Measurements from ENCODE around the gene TRIM9. TPM values are rescaled to one million over a fixed set of nuclear protein-coding genes. Genes with fewer than 3 reads are reported as not detected.

TRIM9 gene
- total RNA-seq, 4 donors from 2014 or later: 0.26 to 3.0 (median 0.87) TPM

- ATAC-seq (no peak), DNase-seq (no peak)
- no peaks in the 10 kb centered on the region for H3K36me3 ChIP-seq
- intact Hi-C loops (cut with DNase I; ENCODE audit: low total_unique reads): loop anchor here (10.0 kb wide), 1 partner anchor 837 kb away; no protein-coding TSS in a partner anchor
- H3K27ac ChIP-seq: no peak overlapping the region
- peaks cover 4 to 7% of the 10 kb centered on the region in 2 donors for H3K4me1 ChIP-seq
- TF ChIP-seq CTCF (IDR thresholded peaks at IDR 0.05 in 4 of 5, conservative IDR thresholded peaks at IDR 0.05 in 1 of 5) (no peak), POLR2A (IDR thresholded peaks at IDR 0.05) (no peak)
- no peaks in the 10 kb centered on the region for H3K9me3 ChIP-seq
- in situ Hi-C loops (cut with MboI; ENCODE audit: low sequenced_read_pairs in 4 of 4): no loop called here
- H3K4me3 ChIP-seq: no peak overlapping the region
- peaks cover 0 to 8% (median 3%) of the 10 kb centered on the region in 3 donors for H3K27me3 ChIP-seq
These were observed 147.5 kb downstream of the TRIM9 start for GRCh38 chr14:50947446-50947845.

- peaks cover 0 to 8% (median 3%) of the 10 kb centered on the region in 3 donors for H3K27me3 ChIP-seq
- H3K4me1 ChIP-seq: peaks cover 4 to 7% of the 10 kb centered on the region in 2 donors
- in situ Hi-C loops (cut with MboI; ENCODE audit: low sequenced_read_pairs in 4 of 4): no loop called here
- no peak overlapping the region for H3K27ac ChIP-seq
- intact Hi-C loops (cut with DNase I; ENCODE audit: low total_unique reads): loop anchor here (10.0 kb wide), 1 partner anchor 838 kb away; no protein-coding TSS in a partner anchor
- H3K9me3 ChIP-seq: no peaks in the 10 kb centered on the region
- no peak overlapping the region for H3K4me3 ChIP-seq
- H3K36me3 ChIP-seq: no peaks in the 10 kb centered on the region
- ATAC-seq: no peak
- no peak for DNase-seq
- no peak for TF ChIP-seq POLR2A (IDR thresholded peaks at IDR 0.05)
- no peak for TF ChIP-seq CTCF (IDR thresholded peaks at IDR 0.05 in 4 of 5, conservative IDR thresholded peaks at IDR 0.05 in 1 of 5)
These were observed 148.5 kb downstream of the TRIM9 start for GRCh38 chr14:50946234-50946935.

- Histone ChIP-seq H3K9me3 (no peaks in the 10 kb centered on the region), H3K4me3 (peak overlapping the region; percentile 67 to 94 (median 80)), H3K36me3 (no peaks in the 10 kb centered on the region), H3K4me1 (peaks cover 4 to 7% of the 10 kb centered on the region in 2 donors), H3K27ac (peak overlapping the region; percentile 33 to 69 (median 59)), H3K27me3 (peaks cover 0 to 8% (median 3%) of the 10 kb centered on the region in 3 donors)
- peak in 1 of 2 donors; percentile 21 for DNase-seq
- peak; percentile 70 to 71 for ATAC-seq
- TF ChIP-seq POLR2A (IDR thresholded peaks at IDR 0.05) (peak in 1 of 2 donors; percentile 6), CTCF (IDR thresholded peaks at IDR 0.05 in 4 of 5, conservative IDR thresholded peaks at IDR 0.05 in 1 of 5) (no peak)
- intact Hi-C loops (cut with DNase I; ENCODE audit: low total_unique reads): loop anchor here (10.0 kb wide), 1 partner anchor 840 kb away; no protein-coding TSS in a partner anchor
- in situ Hi-C loops (cut with MboI; ENCODE audit: low sequenced_read_pairs in 4 of 4): no loop called here
These were observed 150.1 kb downstream of the TRIM9 start for GRCh38 chr14:50944647-50945413.

GRCh38 chr14:50943943-50944646 is 150.8 kb downstream of the TRIM9 start, which contains the start of gene PYGL:
Gene PYGL, minus strand, starts transcription at chr14:50944483. Its CDS starts 80 bp downstream, at chr14:50944403.
- no peaks in the 10 kb centered on the region for H3K36me3 ChIP-seq
- H3K27me3 ChIP-seq: peaks cover 0 to 8% (median 3%) of the 10 kb centered on the region in 3 donors
- in situ Hi-C loops (cut with MboI; ENCODE audit: low sequenced_read_pairs in 4 of 4): no loop called here
- DNase-seq: peak; percentile 34 to 47
- peak within 1 kb of the TSS; percentile 67 to 94 (median 80) for H3K4me3 ChIP-seq
- peak within 1 kb of the TSS; percentile 33 to 69 (median 59) for H3K27ac ChIP-seq
- peaks cover 4 to 7% of the 10 kb centered on the region in 2 donors for H3K4me1 ChIP-seq
- TF ChIP-seq POLR2A (IDR thresholded peaks at IDR 0.05): peak; percentile 33 to 41
- TF ChIP-seq CTCF (IDR thresholded peaks at IDR 0.05 in 4 of 5, conservative IDR thresholded peaks at IDR 0.05 in 1 of 5): no peak
- H3K9me3 ChIP-seq: no peaks in the 10 kb centered on the region
- peak; percentile 75 to 81 for ATAC-seq
- intact Hi-C loops (cut with DNase I; ENCODE audit: low total_unique reads): loop anchor here (10.0 kb wide), 1 partner anchor 841 kb away; no protein-coding TSS in a partner anchor

Measured in gastrocnemius medialis (tissue), 4 donors.